Breast epithelium (tissue), 4 donors: ENCODE data around the gene SPRYD7. TPM values are rescaled to one million over a fixed set of nuclear protein-coding genes. Genes with fewer than 3 reads are reported as not detected.
"Not testable (repeated sequence)": the region's sequence is repeated elsewhere in the genome, so short reads cannot be mapped to it uniquely, and the experiment has no call there.

Experiments
- DNase-seq, 2 donors: peaks; one replicate each; pipeline ENCODE4 v3.0.0-alpha.2; 2019; ENCODE audit warnings: low spot score in 2 of 2
- H3K27ac ChIP-seq, 2 donors: fragments of 200-600 bp; sonication (generic) in 1 of 2; one replicate each; pipeline ENCODE4 v1.5.1; 2016 to 2019; ENCODE audit warnings: mild to moderate bottlenecking in 1 of 2
- H3K27me3 ChIP-seq, 2 donors: fragments of 200-600 bp; sonication (generic) in 1 of 2; one replicate each; pipeline versions ENCODE4 v1.5.1 to v1.6.0; 2017 to 2019; ENCODE audit warnings: control low read depth in 1 of 2, mild to moderate bottlenecking in 1 of 2
- H3K36me3 ChIP-seq: fragments of 200-600 bp; one replicate; pipeline ENCODE4 v1.5.1; 2019
- H3K4me1 ChIP-seq, 2 donors: fragments of 200-600 bp; sonication (generic); one replicate each; pipeline ENCODE4 v1.5.1; 2016 to 2019; ENCODE audit warnings: control low read depth in 1 of 2
- H3K4me3 ChIP-seq, 3 donors: fragments of 200-600 bp; sonication (generic); 1 replicate in 2 of 3; 2 replicates in 1 of 3; pipeline ENCODE4 v1.5.1; 2016 to 2019; ENCODE audit warnings: mild to moderate bottlenecking in 3 of 3, moderate library complexity in 2 of 3
- H3K9me3 ChIP-seq, 2 donors: fragments of 200-600 bp; sonication (generic) in 1 of 2; one replicate each; pipeline ENCODE4 v1.5.1; 2016 to 2019; ENCODE audit warnings: control low read depth in 1 of 2
- CTCF ChIP-seq, 3 donors: fragments of 450-650 bp; IDR thresholded peaks; one replicate each; pipeline ENCODE4 v1.5.1; 2016 to 2017; ENCODE audit warnings: antibody characterized with exemption in 3 of 3, mild to moderate bottlenecking in 3 of 3, moderate library complexity in 3 of 3
- POLR2A ChIP-seq: fragments of 450-650 bp; IDR thresholded peaks from one replicate; pipeline ENCODE4 v1.6.1; 2016; ENCODE audit warnings: antibody characterized with exemption, mild to moderate bottlenecking, moderate library complexity
- POLR2AphosphoS5 ChIP-seq, 3 donors: sonication (generic); formaldehyde crosslinking; IDR thresholded peaks; one replicate each; pipeline ENCODE4 v1.6.1; 2017; ENCODE audit warnings: antibody characterized with exemption in 3 of 3
- intact Hi-C: fragments of 100-400 bp; cut with DNase I; formaldehyde crosslinking; loops from one replicate; pipeline ENCODE4 v1.15.1; 2023; ENCODE audit warnings: low total_unique reads
- total RNA-seq, 3 donors: library from RNA; depleted of rRNA; stranded (reverse); fragments of >200 nt; gene quantifications; one replicate each; pipeline ENCODE4 v1.1.0, GENCODE V29; 2016

Gene SPRYD7
- total RNA-seq, 3 donors from 2014 or later = 3.0 to 6.1 (median 3.9) TPM

GRCh38 chr13:49956131-49956530, 20.0 kb upstream of the SPRYD7 start:
- intact Hi-C loops = no loop called here
- no peak for DNase-seq
- no peaks in the 10 kb centered on the region for H3K4me1 ChIP-seq
- H3K27me3 ChIP-seq = no peaks in the 10 kb centered on the region
- no peak overlapping the region for H3K4me3 ChIP-seq
- no peak overlapping the region for H3K27ac ChIP-seq
- H3K9me3 ChIP-seq = peaks cover 4 to 7% of the 10 kb centered on the region in 2 donors
- no peak for TF ChIP-seq POLR2A
- TF ChIP-seq CTCF (IDR thresholded peaks at IDR 0.05) = no peak
- no peak for TF ChIP-seq POLR2AphosphoS5 (IDR thresholded peaks at IDR 0.05)
- no peaks in the 10 kb centered on the region for H3K36me3 ChIP-seq

DNA sequence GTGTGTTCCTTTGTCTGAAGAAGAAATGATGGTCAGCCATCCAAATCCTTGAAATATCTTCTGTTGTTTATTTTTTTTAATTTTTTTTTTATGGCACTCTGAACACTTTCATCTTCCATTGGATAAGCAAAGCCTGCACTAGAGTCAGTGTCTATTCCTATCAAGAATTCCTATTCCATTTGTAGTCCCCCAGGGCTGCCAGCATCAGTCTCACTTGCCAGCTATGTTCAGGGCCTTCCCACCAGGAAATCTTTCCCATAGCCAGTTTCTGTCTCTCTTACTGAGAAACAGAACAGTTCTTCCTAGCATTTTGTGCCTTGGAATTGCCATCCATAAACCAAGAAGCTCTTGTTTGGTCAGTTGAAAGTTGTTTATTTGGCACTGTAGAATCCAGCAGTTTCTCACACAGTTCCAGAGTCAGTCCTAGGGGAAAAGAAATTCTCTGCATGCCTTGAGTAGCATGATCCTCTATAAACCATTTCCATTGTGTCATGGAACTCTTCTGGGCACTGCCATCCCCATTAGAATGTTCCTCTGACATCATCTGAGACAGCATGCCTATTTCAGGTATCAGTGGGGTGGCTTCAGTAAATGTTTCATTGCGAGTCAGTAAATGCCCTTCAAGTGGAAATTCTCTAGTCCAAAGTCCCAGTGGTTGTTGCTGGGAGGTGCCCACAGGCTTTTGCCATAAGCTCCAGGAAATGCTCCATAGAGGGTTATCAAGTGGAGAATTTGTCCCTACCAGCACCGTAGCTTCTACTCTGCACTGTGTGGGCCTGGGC, 18.7 kb upstream of the SPRYD7 start:
- H3K9me3 ChIP-seq = peaks cover 4 to 7% of the 10 kb centered on the region in 2 donors
- H3K4me1 ChIP-seq = no peaks in the 10 kb centered on the region
- intact Hi-C loops = no loop called here
- H3K4me3 ChIP-seq = no peak overlapping the region
- no peaks in the 10 kb centered on the region for H3K36me3 ChIP-seq
- TF ChIP-seq CTCF (IDR thresholded peaks at IDR 0.05) (no peak), POLR2AphosphoS5 (IDR thresholded peaks at IDR 0.05) (no peak), POLR2A (no peak)
- no peaks in the 10 kb centered on the region for H3K27me3 ChIP-seq
- no peak for DNase-seq
- H3K27ac ChIP-seq = no peak overlapping the region

GRCh38 chr13:49953560-49953959, 17.4 kb upstream of the SPRYD7 start:
- no peak overlapping the region for H3K27ac ChIP-seq
- no peak for DNase-seq

GRCh38 chr13:49951754-49952535, 15.8 kb upstream of the SPRYD7 start:
- no peak for TF ChIP-seq POLR2AphosphoS5 (IDR thresholded peaks at IDR 0.05)
- no peak for TF ChIP-seq POLR2A
- no peak for TF ChIP-seq CTCF (IDR thresholded peaks at IDR 0.05)
- Histone ChIP-seq H3K36me3 (no peaks in the 10 kb centered on the region), H3K4me3 (no peak overlapping the region), H3K9me3 (no peaks in the 10 kb centered on the region), H3K27ac (no peak overlapping the region), H3K27me3 (no peaks in the 10 kb centered on the region), H3K4me1 (no peaks in the 10 kb centered on the region)
- intact Hi-C loops = no loop called here
- no peak for DNase-seq

More at GRCh38 chr13:49953560-49953959, 17.4 kb upstream of the SPRYD7 start:
- Histone ChIP-seq H3K9me3 (peaks cover 0 to 2% of the 10 kb centered on the region in 2 donors), H3K4me1 (no peaks in the 10 kb centered on the region), H3K36me3 (no peaks in the 10 kb centered on the region), H3K4me3 (no peak overlapping the region), H3K27me3 (no peaks in the 10 kb centered on the region)
- intact Hi-C loops = no loop called here
- TF ChIP-seq POLR2AphosphoS5 (IDR thresholded peaks at IDR 0.05) = no peak
- TF ChIP-seq POLR2A = no peak
- TF ChIP-seq CTCF (IDR thresholded peaks at IDR 0.05) = no peak

- H3K4me1 ChIP-seq, H3K36me3 ChIP-seq, H3K27me3 ChIP-seq, DNase-seq, intact Hi-C loops, H3K9me3 ChIP-seq, H3K4me3 ChIP-seq, H3K27ac ChIP-seq: not testable (repeated sequence)
These were observed 12.7 kb upstream of the SPRYD7 start for GRCh38 chr13:49948777-49949270.
